Fibroblast of skin of scalp (primary cell): Measurements from ENCODE around the gene MBNL1.
A peak's percentile ranks its signal among the peaks of the same experiment; 100 is the strongest.

Experiments
- DNase-seq: peaks from one replicate; pipeline ENCODE4 v3.0.0-alpha.2; 2013

MBNL1 gene

GRCh38 chr3:152277198-152277597 lies 8.5 kb downstream of the MBNL1 start:
- DNase-seq: no peak

DNA sequence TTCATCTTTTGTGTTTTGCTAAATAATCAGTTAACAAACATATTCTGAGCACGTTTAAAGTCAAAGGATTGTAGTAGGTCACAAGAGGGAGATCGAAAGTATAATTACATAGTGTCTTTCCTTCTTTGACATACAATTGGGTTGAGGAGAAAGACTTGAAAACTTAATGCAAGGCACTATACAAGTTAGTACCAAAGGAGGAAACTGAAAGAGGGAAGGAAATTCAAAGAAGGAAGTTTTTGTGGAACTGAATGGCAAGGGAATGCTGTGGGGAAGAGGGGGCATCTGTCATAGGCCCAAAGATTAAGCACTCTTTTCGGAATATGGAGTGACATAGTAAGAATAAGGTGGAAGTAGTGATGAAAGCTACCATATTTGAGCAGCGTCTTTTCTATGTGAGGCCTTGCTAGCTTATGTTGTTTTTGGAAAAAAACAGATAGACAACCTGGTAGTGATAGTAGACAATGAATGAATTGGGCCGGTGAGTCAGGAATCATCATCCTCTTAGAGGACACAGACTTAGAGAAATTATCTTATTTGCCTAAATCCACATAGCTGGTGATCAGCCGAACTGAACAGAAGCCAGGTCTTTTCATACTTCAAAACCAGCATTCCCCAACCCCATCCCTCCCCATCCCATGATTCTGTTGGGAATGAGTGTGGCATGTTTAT lies 10.2 kb downstream of the MBNL1 start:
- no peak for DNase-seq

DNA sequence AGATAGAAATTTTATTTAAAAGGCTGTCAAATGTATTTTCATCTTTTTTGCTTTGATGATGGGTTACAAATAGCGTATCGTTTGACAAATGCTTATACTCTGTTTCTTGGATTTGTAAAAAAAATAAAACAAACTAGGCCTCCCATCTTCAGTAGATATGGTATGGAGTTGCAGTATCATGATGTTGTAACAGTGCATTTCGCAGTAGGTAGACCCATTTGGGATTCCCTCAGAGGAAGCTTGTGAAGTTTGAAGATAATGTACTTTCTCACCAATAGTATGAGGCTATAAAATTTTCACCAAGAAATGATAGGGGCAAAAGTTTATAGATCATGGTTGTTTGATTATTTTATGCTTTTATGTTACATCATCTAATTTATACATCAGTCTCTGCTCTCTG lies 10.8 kb downstream of the MBNL1 start:
- DNase-seq: no peak

- no peak for DNase-seq
Observed at GRCh38 chr3:152280539-152280938, 11.8 kb downstream of the MBNL1 start.

DNA sequence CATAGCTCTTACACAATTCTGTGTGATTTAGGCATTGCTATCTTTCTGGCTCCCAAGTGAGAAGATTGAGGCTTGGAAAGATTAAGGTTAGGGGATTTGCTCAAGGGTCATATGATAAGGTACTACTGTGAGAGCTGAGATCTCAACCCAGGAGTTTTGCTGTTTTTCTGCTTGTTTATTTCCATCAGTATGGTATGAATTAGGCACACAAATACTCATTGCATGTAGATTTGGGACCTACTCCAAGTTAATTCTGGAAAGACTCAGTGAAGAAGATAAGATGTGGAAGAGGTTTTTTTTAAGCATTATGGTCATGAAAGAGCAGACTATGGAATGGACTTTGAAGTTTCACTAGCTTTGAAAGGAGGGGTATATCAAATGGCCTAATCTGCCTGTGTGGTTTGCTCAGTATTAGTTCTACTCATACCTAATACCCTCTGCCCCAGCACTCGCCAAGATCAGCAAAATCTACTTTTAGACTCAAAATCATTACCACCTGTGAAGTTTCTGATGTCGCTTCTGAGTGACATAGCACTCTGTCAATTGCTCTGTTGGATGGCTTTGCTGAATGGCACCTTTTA lies 12.5 kb downstream of the MBNL1 start:
- no peak for DNase-seq

GRCh38 chr3:152282813-152283212 lies 14.1 kb downstream of the MBNL1 start:
- DNase-seq: no peak

DNA sequence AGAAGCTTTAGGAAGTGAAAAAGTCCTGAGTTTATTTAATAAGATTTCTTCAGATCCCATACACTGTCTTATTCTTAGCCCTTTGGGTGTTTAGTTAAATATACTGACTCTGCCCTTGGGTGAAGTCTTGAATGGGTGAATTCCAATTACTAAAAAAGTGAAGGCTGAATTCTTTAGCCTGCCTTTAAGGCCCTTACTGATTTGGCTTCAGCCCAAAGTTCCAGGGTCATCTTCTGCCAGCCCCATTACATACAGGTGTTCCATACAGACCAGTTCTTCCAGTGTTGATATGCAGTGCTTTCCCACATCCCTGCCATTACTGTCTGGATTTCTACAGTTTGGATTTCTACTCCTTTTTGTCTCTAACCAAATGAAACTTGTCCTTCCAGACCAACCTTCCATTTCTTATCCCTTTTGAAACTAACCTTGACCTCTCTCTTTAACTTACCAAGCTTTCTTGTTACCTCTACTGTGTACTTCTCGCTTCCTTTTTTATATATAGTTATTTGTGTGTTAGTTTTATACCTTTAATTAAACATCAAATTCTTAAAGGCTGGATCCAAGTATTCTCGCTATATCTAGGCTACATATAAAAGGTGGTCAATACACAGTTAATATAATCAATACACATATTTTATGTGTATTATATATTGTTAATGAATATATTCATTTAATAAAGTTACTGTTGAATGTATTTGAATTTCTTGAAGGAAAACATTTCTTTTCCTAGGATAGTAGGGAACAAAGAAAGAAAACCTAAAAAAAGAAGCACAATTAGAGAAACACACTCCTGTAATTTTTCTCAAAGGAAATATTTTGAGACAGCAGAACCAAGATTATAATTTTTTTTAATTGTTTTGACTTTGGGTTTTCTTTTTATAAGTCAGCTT lies 15.0 kb downstream of the MBNL1 start:
- no peak for DNase-seq

GRCh38 chr3:152284906-152285305 lies 16.2 kb downstream of the MBNL1 start:
- no peak for DNase-seq

DNA sequence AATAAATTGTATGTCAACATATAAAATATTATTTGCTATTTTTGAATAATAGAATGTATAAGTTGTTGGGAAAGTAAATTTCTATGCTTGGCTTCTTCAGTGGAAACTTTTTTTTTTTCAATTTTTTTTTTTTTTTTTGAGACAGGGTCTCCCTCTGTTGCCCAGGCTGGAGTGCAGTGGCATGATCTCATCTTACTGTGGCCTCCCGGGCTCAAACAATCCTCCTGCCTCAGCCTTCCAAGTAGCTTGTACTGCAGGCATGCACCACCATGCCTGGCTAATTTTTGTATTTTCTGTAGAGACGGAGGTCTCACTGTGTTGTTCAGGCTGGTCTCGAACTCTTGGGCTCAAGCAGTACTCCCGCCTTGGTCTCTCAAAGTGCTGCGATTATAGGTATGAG lies 16.8 kb downstream of the MBNL1 start:
- no peak for DNase-seq

GRCh38 chr3:152287898-152288576 lies 19.3 kb downstream of the MBNL1 start:
- no peak for DNase-seq

DNA sequence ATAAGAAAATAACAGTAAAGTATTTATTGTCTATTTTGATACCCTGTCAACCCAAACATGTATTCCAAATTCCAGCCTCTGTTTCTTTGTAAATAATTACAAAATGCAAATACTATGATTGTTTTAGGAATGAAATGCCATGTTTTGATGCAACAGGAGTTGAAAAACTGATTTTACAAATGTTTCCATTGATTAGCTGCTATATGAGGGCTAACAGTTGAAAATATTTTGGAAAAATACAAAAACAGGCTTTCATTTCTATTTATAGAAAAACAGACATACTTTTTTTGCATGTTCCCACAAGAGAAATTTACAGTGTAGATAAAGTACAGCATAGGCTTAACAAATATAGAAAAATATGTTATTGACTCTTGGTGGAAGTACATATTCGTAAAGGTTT lies 20.0 kb downstream of the MBNL1 start:
- no peak for DNase-seq

- peak; percentile 31 for DNase-seq
Observed at GRCh38 chr3:152289708-152290107, 21.0 kb downstream of the MBNL1 start.

GRCh38 chr3:152290374-152290773 lies 21.6 kb downstream of the MBNL1 start:
- no peak for DNase-seq

DNA sequence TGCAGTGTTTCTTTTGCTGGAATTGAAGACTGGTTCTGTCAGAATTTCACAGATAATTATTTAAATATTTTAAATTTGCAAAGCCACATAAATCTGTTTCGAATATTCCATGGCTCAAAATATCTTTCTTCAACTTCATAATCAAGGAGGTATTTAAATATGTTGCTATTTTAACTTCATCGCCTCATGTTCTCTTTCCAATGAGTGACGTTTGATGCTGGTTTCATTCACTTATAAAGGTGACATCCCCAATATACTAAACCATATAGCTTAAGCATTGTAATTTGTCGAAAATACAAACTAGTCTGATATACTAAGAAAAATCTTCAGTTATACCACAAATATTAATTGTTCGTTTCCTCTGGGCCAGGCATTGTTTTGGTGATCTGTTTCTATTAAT lies 22.5 kb downstream of the MBNL1 start:
- no peak for DNase-seq

DNA sequence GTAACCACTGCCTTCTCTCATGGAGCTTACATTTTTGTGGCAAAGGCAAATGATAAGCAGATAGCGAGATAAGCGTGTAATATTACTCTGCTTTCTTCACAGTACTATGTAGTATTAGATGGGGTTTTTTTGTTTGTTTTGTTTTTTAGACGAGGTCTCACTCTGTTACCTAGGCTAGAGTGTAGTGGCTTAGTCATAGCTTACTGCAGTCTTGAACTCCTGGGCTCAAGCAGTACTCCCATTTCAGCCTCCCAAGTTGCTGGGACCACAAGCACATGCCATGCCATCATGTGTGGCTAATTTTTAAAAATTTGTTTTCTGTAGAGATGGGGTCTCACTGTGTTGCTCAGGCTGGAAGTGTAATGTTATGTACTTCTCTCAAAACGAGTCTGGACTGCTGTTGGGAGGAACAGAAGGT lies 22.9 kb downstream of the MBNL1 start:
- DNase-seq: peak; percentile 23

DNA sequence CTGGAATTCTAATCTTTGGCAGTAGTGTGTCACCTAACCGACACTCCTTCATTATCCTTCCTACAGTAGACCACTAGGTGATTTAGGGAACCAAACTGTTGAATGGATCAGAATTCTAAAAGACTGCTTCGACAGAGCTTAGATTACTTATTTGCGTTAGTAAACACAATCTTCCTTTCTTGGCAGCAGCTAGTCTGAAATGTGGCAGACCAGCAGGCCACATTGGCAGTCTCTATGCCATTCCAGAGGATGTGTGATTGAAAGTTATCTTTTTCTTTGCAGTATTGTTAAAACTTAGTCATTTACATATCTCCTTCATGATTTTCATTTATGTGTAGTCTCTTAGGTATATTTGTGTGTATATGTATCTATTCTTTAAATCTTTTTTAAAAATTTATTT lies 23.6 kb downstream of the MBNL1 start:
- no peak for DNase-seq

DNA sequence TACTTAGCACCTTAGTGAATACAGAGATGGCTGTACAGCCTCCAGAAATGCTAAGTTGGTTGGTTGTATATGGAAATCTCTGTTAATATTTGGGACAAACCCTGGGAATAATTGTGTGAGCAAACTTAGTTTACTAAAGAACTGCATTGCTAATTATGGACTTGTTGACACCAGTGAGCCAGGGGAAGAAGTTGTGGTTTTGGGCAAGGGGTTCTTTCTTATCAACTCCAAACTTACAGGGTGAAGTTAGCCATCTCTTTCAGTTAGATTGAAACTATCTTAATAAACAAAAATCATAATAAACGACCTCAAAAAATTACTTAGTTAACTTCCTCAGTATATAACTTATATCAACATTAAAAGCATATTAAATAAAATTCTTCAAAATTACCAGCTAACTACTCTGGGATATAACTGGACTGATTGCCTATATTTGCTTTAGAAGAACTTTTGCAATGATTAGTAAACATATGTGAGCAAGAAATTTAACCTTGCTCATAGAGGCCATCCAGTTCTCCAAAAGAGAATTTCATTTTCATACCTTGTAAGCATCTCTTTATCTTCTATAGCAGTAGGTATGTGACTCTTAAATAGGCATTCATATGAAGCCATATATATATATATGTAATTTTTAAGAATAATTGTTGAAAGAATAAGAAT lies 24.7 kb downstream of the MBNL1 start:
- DNase-seq: no peak

DNA sequence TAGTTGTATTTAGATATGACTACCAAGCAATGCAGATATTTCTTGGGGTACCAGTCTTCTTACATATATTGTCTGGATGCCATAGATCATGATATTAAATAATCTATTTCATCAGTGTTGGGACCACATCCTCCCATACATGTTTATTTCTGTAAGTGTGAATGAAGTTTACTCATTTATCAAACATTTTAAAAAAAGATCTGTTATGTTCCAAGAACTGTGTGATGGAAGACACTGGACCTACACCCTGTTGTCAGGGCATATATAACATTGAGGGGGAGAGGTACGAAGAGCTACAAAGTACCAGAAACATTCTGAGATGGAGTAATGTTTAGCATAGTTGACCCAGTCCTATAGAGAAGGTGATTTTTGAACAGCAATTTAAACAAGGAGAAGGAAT lies 26.6 kb downstream of the MBNL1 start:
- no peak for DNase-seq

DNA sequence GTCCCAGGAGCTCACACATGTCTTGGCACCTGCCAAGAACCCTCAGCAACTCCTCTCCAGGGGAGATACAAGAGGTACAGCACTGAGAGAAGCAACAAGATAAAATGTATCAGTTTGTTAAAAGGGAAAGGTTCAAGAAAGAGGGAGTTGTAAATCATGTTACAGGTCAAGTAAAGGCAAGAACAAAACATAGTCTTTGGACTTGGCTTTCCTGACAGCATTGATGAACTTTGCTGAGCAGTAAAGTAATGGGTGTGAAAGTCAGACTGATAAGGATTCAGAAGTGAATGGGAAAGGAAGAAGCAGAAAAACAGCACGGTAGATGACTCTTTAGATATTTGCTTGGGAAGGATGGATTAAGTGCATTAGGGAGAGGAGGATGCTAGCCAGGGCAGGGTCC lies 27.1 kb downstream of the MBNL1 start:
- no peak for DNase-seq

DNA sequence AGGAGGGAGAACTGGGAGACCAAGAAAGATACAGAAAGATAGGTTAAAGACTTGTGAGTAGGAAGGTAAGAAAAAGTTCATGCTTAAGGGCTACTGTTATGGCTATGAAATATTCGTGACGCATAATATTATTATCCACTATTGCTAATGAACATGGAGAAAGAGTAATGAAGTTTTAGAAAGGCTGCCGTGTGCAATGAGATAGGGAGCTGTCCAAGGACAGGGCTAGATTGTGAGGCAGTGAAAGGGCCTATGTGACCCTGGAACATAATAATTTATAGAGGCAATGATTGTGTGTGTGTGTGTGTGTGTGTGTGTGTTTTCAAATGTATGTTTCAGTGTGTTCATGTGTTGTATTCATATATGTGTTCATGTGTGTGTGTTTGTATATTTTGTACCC lies 27.7 kb downstream of the MBNL1 start:
- no peak for DNase-seq

GRCh38 chr3:152296971-152297370 lies 28.2 kb downstream of the MBNL1 start:
- peak; percentile 45 for DNase-seq

GRCh38 chr3:152298393-152299248 lies 29.9 kb downstream of the MBNL1 start:
- DNase-seq: peak; percentile 94
